Measurements from ENCODE around the gene MYH7B. TPM values are rescaled to one million over a fixed set of nuclear protein-coding genes. Genes with fewer than 3 reads are reported as not detected.

MYH7B gene
- total and polyA plus RNA-seq, 8 donors = 0.15 to 1.5 (median 0.59) TPM; not detected in 2

DNA sequence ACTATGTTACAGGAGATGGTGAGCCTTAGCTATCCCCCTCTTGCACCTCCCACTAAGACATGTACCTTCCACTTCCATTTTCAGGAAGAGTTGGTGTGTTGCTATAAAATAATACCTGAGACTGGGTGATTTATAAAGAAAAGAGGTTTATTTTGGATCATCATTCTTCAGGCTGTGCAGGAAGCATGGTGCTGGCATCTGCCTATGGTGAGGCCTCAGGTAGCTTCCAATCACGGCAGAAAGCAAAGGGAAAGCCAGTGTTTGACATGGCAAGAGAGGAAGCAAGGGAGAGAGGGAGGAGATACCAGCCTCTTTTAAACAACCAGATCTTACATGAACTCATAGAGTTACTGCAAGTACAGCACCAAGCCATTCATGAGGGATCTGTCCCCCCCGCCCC, 32.3 kb upstream of the MYH7B start:
- Histone ChIP-seq H3K4me1 (peaks cover 8 to 18% (median 16%) of the 10 kb centered on the region in 4 donors), H3K36me3 (peaks cover 50 to 91% (median 85%) of the 10 kb centered on the region in 4 donors), H3K27me3 (no peaks in the 10 kb centered on the region), H3K27ac (peak overlapping the region in 4 of 5 donors; percentile 43 to 74 (median 66)), H3K9me3 (no peaks in the 10 kb centered on the region), H3K4me3 (no peak overlapping the region)
- TF ChIP-seq POLR2A (IDR thresholded peaks at IDR 0.05) = no peak
- no peak for TF ChIP-seq EP300 (IDR thresholded peaks at IDR 0.05)
- TF ChIP-seq CTCF (IDR thresholded peaks at IDR 0.05) = no peak
- no peak for TF ChIP-seq POLR2AphosphoS5 (IDR thresholded peaks at IDR 0.05)
- 90 to 100% (median 95%) methylated on average over 1 to 2 of the region's 2 CpGs for WGBS, 5 donors
- DNase-seq = no peak
- intact Hi-C loops (cut with DNase I; ENCODE audit: low total_unique reads) = no loop called here

DNA sequence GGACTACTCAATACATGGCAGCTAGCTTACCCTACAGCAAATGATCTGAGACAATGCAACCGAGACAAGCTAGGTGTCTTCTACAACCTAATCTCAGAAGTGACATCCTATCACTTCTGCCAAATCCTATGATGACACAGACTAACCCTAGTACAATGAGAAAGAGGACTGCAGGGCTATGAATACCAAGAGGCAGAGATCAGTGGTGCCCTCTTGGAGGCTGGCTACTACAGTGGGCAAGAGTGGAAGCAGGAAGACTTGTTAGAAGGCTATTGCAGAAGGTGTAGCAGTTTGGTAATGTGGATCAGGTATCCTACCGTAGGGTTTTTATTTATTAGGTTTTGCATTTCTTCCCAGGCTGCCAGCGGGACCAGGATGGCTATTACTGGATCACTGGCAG, 30.3 kb upstream of the MYH7B start:
- Histone ChIP-seq H3K27me3 (no peaks in the 10 kb centered on the region), H3K9me3 (no peaks in the 10 kb centered on the region), H3K27ac (no peak overlapping the region), H3K4me1 (peaks cover 8 to 18% (median 16%) of the 10 kb centered on the region in 4 donors), H3K36me3 (peaks cover 62 to 96% (median 90%) of the 10 kb centered on the region in 4 donors), H3K4me3 (no peak overlapping the region)
- 94 to 97% (median 94%) methylated on average over 3 of the region's 3 CpGs for WGBS, 5 donors
- intact Hi-C loops (cut with DNase I; ENCODE audit: low total_unique reads) = no loop called here
- TF ChIP-seq CTCF (IDR thresholded peaks at IDR 0.05) = no peak
- TF ChIP-seq POLR2AphosphoS5 (IDR thresholded peaks at IDR 0.05) = no peak
- TF ChIP-seq POLR2A (IDR thresholded peaks at IDR 0.05) = no peak
- no peak for TF ChIP-seq EP300 (IDR thresholded peaks at IDR 0.05)
- DNase-seq = no peak

DNA sequence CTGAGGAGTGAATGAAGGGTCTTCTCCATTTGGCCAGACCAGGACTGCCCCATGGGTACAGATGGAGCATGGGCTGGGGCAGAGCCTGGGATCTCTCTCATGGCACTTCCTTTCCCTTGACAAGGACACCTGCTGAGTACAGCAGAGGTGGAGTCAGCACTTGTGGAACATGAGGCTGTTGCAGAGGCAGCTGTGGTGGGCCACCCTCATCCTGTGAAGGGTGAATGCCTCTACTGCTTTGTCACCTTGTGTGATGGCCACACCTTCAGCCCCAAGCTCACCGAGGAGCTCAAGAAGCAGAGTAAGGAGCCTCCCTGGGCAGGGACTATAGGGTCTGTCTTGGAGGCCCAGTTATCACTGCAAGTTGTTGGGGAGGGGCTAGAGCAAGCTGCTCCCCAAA, 29.7 kb upstream of the MYH7B start:
- TF ChIP-seq POLR2A (IDR thresholded peaks at IDR 0.05) (no peak), EP300 (IDR thresholded peaks at IDR 0.05) (no peak), CTCF (IDR thresholded peaks at IDR 0.05) (no peak), POLR2AphosphoS5 (IDR thresholded peaks at IDR 0.05) (no peak)
- intact Hi-C loops (cut with DNase I; ENCODE audit: low total_unique reads) = no loop called here
- H3K9me3 ChIP-seq = no peaks in the 10 kb centered on the region
- peaks cover 62 to 96% (median 90%) of the 10 kb centered on the region in 4 donors for H3K36me3 ChIP-seq
- 38 to 60% (median 57%) methylated on average over 1 of the region's 1 CpG for WGBS, 5 donors
- DNase-seq = no peak
- H3K4me1 ChIP-seq = peaks cover 8 to 18% (median 16%) of the 10 kb centered on the region in 4 donors
- H3K27ac ChIP-seq = no peak overlapping the region
- no peaks in the 10 kb centered on the region for H3K27me3 ChIP-seq
- H3K4me3 ChIP-seq = no peak overlapping the region

- no peaks in the 10 kb centered on the region for H3K27me3 ChIP-seq
- TF ChIP-seq POLR2AphosphoS5 (IDR thresholded peaks at IDR 0.05) = no peak
- no peak for TF ChIP-seq EP300 (IDR thresholded peaks at IDR 0.05)
- TF ChIP-seq CTCF (IDR thresholded peaks at IDR 0.05) = no peak
- TF ChIP-seq POLR2A (IDR thresholded peaks at IDR 0.05) = no peak
- peaks cover 63 to 96% (median 90%) of the 10 kb centered on the region in 4 donors for H3K36me3 ChIP-seq
- H3K9me3 ChIP-seq = no peaks in the 10 kb centered on the region
- no peak overlapping the region for H3K4me3 ChIP-seq
- no peak overlapping the region for H3K27ac ChIP-seq
- 90 to 100% (median 96%) methylated on average over 1 of the region's 1 CpG for whole genome bisulfite sequencing, 5 donors
- intact Hi-C loops (cut with DNase I; ENCODE audit: low total_unique reads) = no loop called here
- H3K4me1 ChIP-seq = peaks cover 8 to 17% (median 12%) of the 10 kb centered on the region in 4 donors
- DNase-seq = no peak
These were observed 29.1 kb upstream of the MYH7B start for GRCh38 chr20:34926581-34926980.
